ENCODE measurements around the gene LYZL6. TPM values are rescaled to one million over a fixed set of nuclear protein-coding genes. Genes with fewer than 3 reads are reported as not detected.

LYZL6 gene
- total RNA-seq, 4 donors from 2014 or later = not detected

GRCh38 chr17:35931794-35932425 lies 11.6 kb downstream of the LYZL6 start:
- intact Hi-C loops (cut with DNase I; ENCODE audit: low total_unique reads) (no loop called here), in situ Hi-C loops (cut with MboI; ENCODE audit: low sequenced_read_pairs in 4 of 4) (no loop called here)
- ATAC-seq (no peak), DNase-seq (no peak)
- Histone ChIP-seq H3K27me3 (peaks cover 16 to 30% (median 22%) of the 10 kb centered on the region in 3 donors), H3K4me3 (no peak overlapping the region), H3K4me1 (no peaks in the 10 kb centered on the region), H3K27ac (no peak overlapping the region), H3K9me3 (no peaks in the 10 kb centered on the region), H3K36me3 (no peaks in the 10 kb centered on the region)
- TF ChIP-seq POLR2A (IDR thresholded peaks at IDR 0.05) (no peak), CTCF (IDR thresholded peaks at IDR 0.05 in 4 of 5, conservative IDR thresholded peaks at IDR 0.05 in 1 of 5) (no peak)

- TF ChIP-seq POLR2A (IDR thresholded peaks at IDR 0.05) = no peak
- TF ChIP-seq CTCF (IDR thresholded peaks at IDR 0.05 in 4 of 5, conservative IDR thresholded peaks at IDR 0.05 in 1 of 5) = no peak
- H3K9me3 ChIP-seq = no peaks in the 10 kb centered on the region
- H3K4me1 ChIP-seq = no peaks in the 10 kb centered on the region
- intact Hi-C loops (cut with DNase I; ENCODE audit: low total_unique reads) = no loop called here
- in situ Hi-C loops (cut with MboI; ENCODE audit: low sequenced_read_pairs in 4 of 4) = no loop called here
- no peaks in the 10 kb centered on the region for H3K36me3 ChIP-seq
- no peak within 1 kb of the TSS for H3K27ac ChIP-seq
- H3K27me3 ChIP-seq = peaks cover 16 to 30% (median 22%) of the 10 kb centered on the region in 3 donors
- ATAC-seq (no peak), DNase-seq (peak in 1 of 2 donors; percentile 5)
- H3K4me3 ChIP-seq = peak within 1 kb of the TSS in 2 of 4 donors; percentile 26 to 28
Observed at GRCh38 chr17:35930211-35931065, 13.1 kb downstream of the LYZL6 start, which contains the start of gene RDM1. TSS of gene RDM1 (minus strand) at chr17:35930773. CDS start at chr17:35930727, 46 bp downstream.

GRCh38 chr17:35927714-35928113 lies 15.8 kb downstream of the LYZL6 start:
- in situ Hi-C loops (cut with MboI; ENCODE audit: low sequenced_read_pairs in 4 of 4) = no loop called here
- Histone ChIP-seq H3K4me3 (no peak overlapping the region), H3K27me3 (peaks cover 18 to 30% (median 22%) of the 10 kb centered on the region in 3 donors), H3K27ac (no peak overlapping the region), H3K4me1 (no peaks in the 10 kb centered on the region), H3K9me3 (no peaks in the 10 kb centered on the region), H3K36me3 (no peaks in the 10 kb centered on the region)
- DNase-seq (no peak), ATAC-seq (no peak)
- no peak for TF ChIP-seq POLR2A (IDR thresholded peaks at IDR 0.05)
- intact Hi-C loops (cut with DNase I; ENCODE audit: low total_unique reads) = no loop called here

- in situ Hi-C loops (cut with MboI; ENCODE audit: low sequenced_read_pairs in 4 of 4) (no loop called here), intact Hi-C loops (cut with DNase I; ENCODE audit: low total_unique reads) (no loop called here)
- Histone ChIP-seq H3K9me3 (no peaks in the 10 kb centered on the region), H3K36me3 (no peaks in the 10 kb centered on the region), H3K27ac (no peak overlapping the region), H3K4me1 (no peaks in the 10 kb centered on the region), H3K27me3 (peaks cover 0 to 8% (median 5%) of the 10 kb centered on the region in 3 donors), H3K4me3 (no peak overlapping the region)
- ATAC-seq (no peak), DNase-seq (no peak)
- TF ChIP-seq POLR2A (IDR thresholded peaks at IDR 0.05) (no peak), CTCF (IDR thresholded peaks at IDR 0.05 in 4 of 5, conservative IDR thresholded peaks at IDR 0.05 in 1 of 5) (no peak)
Observed at GRCh38 chr17:35923609-35924114, 19.9 kb downstream of the LYZL6 start.

- DNase-seq (no peak), ATAC-seq (no peak)
- no peak overlapping the region for H3K27ac ChIP-seq
- H3K4me1 ChIP-seq = no peaks in the 10 kb centered on the region
- intact Hi-C loops (cut with DNase I; ENCODE audit: low total_unique reads) (no loop called here), in situ Hi-C loops (cut with MboI; ENCODE audit: low sequenced_read_pairs in 4 of 4) (no loop called here)
- H3K9me3 ChIP-seq = no peaks in the 10 kb centered on the region
- no peak for TF ChIP-seq POLR2A (IDR thresholded peaks at IDR 0.05)
- TF ChIP-seq CTCF (IDR thresholded peaks at IDR 0.05 in 4 of 5, conservative IDR thresholded peaks at IDR 0.05 in 1 of 5) = no peak
- H3K27me3 ChIP-seq = peaks cover 0 to 2% (median 0%) of the 10 kb centered on the region in 3 donors
- H3K36me3 ChIP-seq = no peaks in the 10 kb centered on the region
- no peak overlapping the region for H3K4me3 ChIP-seq
Observed at GRCh38 chr17:35920229-35920628, 23.3 kb downstream of the LYZL6 start.

Measured in gastrocnemius medialis (tissue), 4 donors.